ENCODE measurements around the gene FOXP1. TPM values are rescaled to one million over a fixed set of nuclear protein-coding genes. Genes with fewer than 3 reads are reported as not detected.

FOXP1 gene
- total and polyA plus RNA-seq, 2 of the 8 experiments (the other 6 are each of a cell fraction or from before 2014, with no cell fraction given), result 13.9 to 25.4 TPM

DNA sequence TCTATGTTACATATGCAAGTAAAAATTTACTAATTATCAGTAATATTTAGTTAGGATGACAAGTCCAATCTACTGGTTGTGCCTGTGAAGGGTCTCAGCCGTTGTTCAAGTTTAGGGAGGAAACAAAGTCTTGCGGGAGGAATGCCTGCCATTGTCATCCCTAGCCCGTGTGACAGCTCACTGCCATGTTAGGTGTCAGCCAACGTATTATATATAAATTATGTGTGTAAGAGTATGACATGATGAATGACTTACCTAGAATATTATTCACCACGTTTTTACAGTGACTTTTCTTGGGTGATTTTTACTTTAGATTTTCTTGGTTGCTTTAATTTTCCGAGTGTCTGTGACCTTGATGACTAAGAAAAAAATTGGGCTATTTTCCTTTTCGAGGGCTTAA lies 656.7 kb downstream of the FOXP1 start:
- TF ChIP-seq KDM1A (IDR thresholded peaks at IDR 0.05; ENCODE audit: borderline replicate concordance, low read length) (no peak), FOSL1 (IDR thresholded peaks at IDR 0.05; ENCODE audit: insufficient read depth, low read depth, low read length) (no peak), POLR2A (IDR thresholded peaks at IDR 0.05; ENCODE audit: control extremely low read depth in 1 of 2, low read depth in 2 of 2, low read length in 2 of 2) (no peak), BCL11A (IDR thresholded peaks at IDR 0.05; ENCODE audit: low read depth in 2 of 2, low read length in 2 of 2) (no peak), CBX5 (IDR thresholded peaks at IDR 0.05; ENCODE audit: low read depth, low read length) (no peak), EZH2 (IDR thresholded peaks at IDR 0.05; ENCODE audit: low read depth, low read length, severe bottlenecking) (no peak)
- Histone ChIP-seq H3K9me3 (ENCODE audit: insufficient read depth in 2 of 2, low read depth in 1 of 2, low read length in 1 of 2) (no peaks in the 10 kb centered on the region), H3K23me2 (ENCODE audit: low read depth, low read length) (no peaks in the 10 kb centered on the region), H3K56ac (replicated peaks; ENCODE audit: insufficient read length, low read depth, low read length) (no peak overlapping the region), H2BK5ac (ENCODE audit: low read depth, low read length) (no peak overlapping the region), H3K4me1 (replicated peaks in 1 of 4; ENCODE audit: control insufficient read depth in 3 of 4, insufficient read depth in 4 of 4, low read length in 3 of 4) (no peaks in the 10 kb centered on the region), H3K18ac (ENCODE audit: extremely low read depth, low read length) (no peak overlapping the region), H3K27me3 (replicated peaks in 1 of 4; ENCODE audit: control insufficient read depth in 3 of 4, extremely low read depth in 1 of 4, insufficient read depth in 3 of 4, low read length in 3 of 4) (no peaks in the 10 kb centered on the region), H3K79me2 (ENCODE audit: control insufficient read depth in 1 of 2, insufficient read depth in 2 of 2, low read length in 2 of 2) (no peaks in the 10 kb centered on the region), H3K14ac (ENCODE audit: insufficient read length) (no peak overlapping the region), H3K9ac (replicated peaks in 1 of 4; ENCODE audit: extremely low read depth in 1 of 4, low read depth in 3 of 4, low read length in 3 of 4) (no peak overlapping the region), H3K36me3 (ENCODE audit: control insufficient read depth in 2 of 4, insufficient read depth in 4 of 4, low read length in 3 of 4) (no peaks in the 10 kb centered on the region), H3K4me2 (ENCODE audit: insufficient read depth in 1 of 2, low read depth in 2 of 2, low read length in 2 of 2) (no peak overlapping the region), H4K8ac (ENCODE audit: extremely low read depth, insufficient read depth, low read length) (no peak overlapping the region), H3K27ac (ENCODE audit: low read depth, low read length) (no peak overlapping the region), H3K23ac (ENCODE audit: insufficient read length) (no peak overlapping the region), H2AFZ (ENCODE audit: low read length) (no peak overlapping the region), H2BK15ac (ENCODE audit: low read length) (no peak overlapping the region), H3K79me1 (ENCODE audit: low read depth, low read length) (no peaks in the 10 kb centered on the region), H4K20me1 (replicated peaks in 1 of 2; ENCODE audit: control insufficient read depth in 1 of 2, insufficient read depth in 2 of 2, low read length in 2 of 2) (no peaks in the 10 kb centered on the region), H2BK12ac (ENCODE audit: low read depth, low read length) (no peak overlapping the region), H4K5ac (ENCODE audit: insufficient read length, low read depth, low read length) (no peak overlapping the region), H2BK120ac (replicated peaks; ENCODE audit: low read depth, low read length) (no peak overlapping the region), H2BK20ac (ENCODE audit: low read length) (no peak overlapping the region), H3K4ac (replicated peaks; ENCODE audit: insufficient read length, low read depth, low read length) (no peak overlapping the region), H2AK5ac (ENCODE audit: low read depth, low read length) (no peak overlapping the region), H4K91ac (replicated peaks; ENCODE audit: insufficient read length, low read length) (no peak overlapping the region), H3K4me3 (ENCODE audit: extremely low read depth in 1 of 4, insufficient read depth in 2 of 4, low read depth in 3 of 4, low read length in 4 of 4) (no peak overlapping the region)
- no peak for DNase-seq (ENCODE audit: low read depth in 1 of 2, low spot score in 2 of 2)
- no peak for FAIRE-seq
- 88% methylated on average over 7 of the region's 7 CpGs; no CpG with 5 or more reads in 1 of the 2 experiments for WGBS, 2 experiments (ENCODE audit: extremely low coverage in 1 of 2, insufficient coverage in 1 of 2, insufficient read length in 1 of 2, insufficient replicate concordance in 2 of 2, low coverage in 1 of 2, low lambda C conversion rate in 2 of 2, missing lambda C conversion rate in 1 of 2)
- ChIA-PET POLR2A (ENCODE audit: partially characterized antibody) (no interaction called here), CTCF (ENCODE audit: partially characterized antibody) (no interaction called here)

Measured in H1 (cell line).